DMS53 treated with DMSO at 0.1 percent for 48 hours (cell line): ENCODE measurements around the gene PTPN1.

ENCODE experiments used
- DNase-seq: peaks from one replicate; lab custom pipeline; 2025; ENCODE audit not compliant: unreplicated experiment; lab: John Stamatoyannopoulos, UW

PTPN1 gene

GRCh38 chr20:50630578-50631263, 120.5 kb downstream of the PTPN1 start:
- DNase-seq, result no peak

- DNase-seq, result no peak
Measured at GRCh38 chr20:50632236-50632635, 122.1 kb downstream of the PTPN1 start.

- DNase-seq, result no peak
Measured at GRCh38 chr20:50632701-50633100, 122.5 kb downstream of the PTPN1 start.

GRCh38 chr20:50633361-50633760, 123.2 kb downstream of the PTPN1 start:
- DNase-seq, result no peak

- no peak for DNase-seq
Measured at GRCh38 chr20:50634191-50634590, 124.0 kb downstream of the PTPN1 start.
